SK-N-SH (cell line): ENCODE measurements around the gene RASSF3. TPM values are rescaled to one million over a fixed set of nuclear protein-coding genes. Genes with fewer than 3 reads are reported as not detected.

Source experiments
- CTCF ChIA-PET: fragments of 300-600, 350-600 bp; formaldehyde crosslinking; extraction: SDS; loops from one replicate; lab custom pipeline; 2021; lab: Yijun Ruan, JAX
- POLR2A ChIA-PET: fragments of 350-600 bp; sonication (Branson Sonifier 250); formaldehyde crosslinking; extraction: SDS; loops from one replicate; lab custom pipeline; 2020; ENCODE audit warnings: antibody characterized with exemption, inconsistent platforms; lab: Yijun Ruan, JAX
- DNase-seq: peaks from one replicate; pipeline ENCODE4 v3.0.0; 2012
- H2AFZ ChIP-seq: fragments of 200-600 bp; sonication (generic); 2 replicates; pipeline ENCODE4 v1.8.1; 2016; ENCODE audit warnings: antibody characterized with exemption, mild to moderate bottlenecking, low read depth
- H3F3A ChIP-seq: fragments of 200-600 bp; sonication (generic); replicated peaks from 2 replicates; pipeline ENCODE3; 2016; ENCODE audit warnings: antibody characterized with exemption, mild to moderate bottlenecking; ENCODE audit not compliant: insufficient read depth
- H3K27ac ChIP-seq, 2 experiments: fragments of 200-500 bp in 1 of 2; fragments of 200-600 bp in 1 of 2; sonication (Bioruptor generic) in 1 of 2; sonication (generic), shearing (Covaris generic) in 1 of 2; 2 replicates each; pipeline versions ENCODE4 v1.5.1 to v1.6.1; 2014 to 2016; ENCODE audit warnings: low read depth in 2 of 2, inconsistent platforms in 1 of 2, low read length in 1 of 2, mild to moderate bottlenecking in 1 of 2, mixed read lengths in 1 of 2
- H3K27me3 ChIP-seq: fragments of 200-600 bp; sonication (generic), shearing (Covaris generic); 2 replicates; pipeline ENCODE4 v1.6.1; 2016; ENCODE audit warnings: mixed run types; ENCODE audit not compliant: insufficient read depth
- H3K36me3 ChIP-seq, 2 experiments: fragments of 200-500 bp in 1 of 2; fragments of 200-600 bp in 1 of 2; sonication (Bioruptor generic) in 1 of 2; sonication (generic) in 1 of 2; replicated peaks in 1 of 2; 2 replicates each; pipeline versions ENCODE3 to v1.5.1; 2014 to 2016; ENCODE audit warnings: low read length in 1 of 2, mild to moderate bottlenecking in 1 of 2; ENCODE audit not compliant: insufficient read depth in 2 of 2, control insufficient read depth in 1 of 2
- H3K4me1 ChIP-seq, 2 experiments: fragments of 200-500 bp in 1 of 2; fragments of 200-600 bp in 1 of 2; sonication (Bioruptor generic) in 1 of 2; sonication (generic), shearing (Covaris generic) in 1 of 2; 2 replicates each; pipeline versions ENCODE4 v1.5.1 to v1.6.1; 2014 to 2016; ENCODE audit warnings: low read depth in 1 of 2, low read length in 1 of 2, mixed run types in 1 of 2; ENCODE audit not compliant: insufficient read depth in 2 of 2, control insufficient read depth in 1 of 2
- H3K4me2 ChIP-seq: fragments of 200-600 bp; sonication (generic), shearing (Covaris generic); 2 replicates; pipeline ENCODE4 v1.6.1; 2017; ENCODE audit warnings: mixed run types
- H3K4me3 ChIP-seq, 2 experiments: fragments of 200-500 bp in 1 of 2; fragments of 200-600 bp in 1 of 2; sonication (Bioruptor generic) in 1 of 2; sonication (generic), shearing (Covaris generic) in 1 of 2; 2 replicates each; pipeline versions ENCODE4 v1.5.1 to v1.8.1; 2014 to 2016; ENCODE audit warnings: low read depth in 2 of 2, inconsistent platforms in 1 of 2, low read length in 1 of 2, mild to moderate bottlenecking in 1 of 2, mixed read lengths in 1 of 2, moderate library complexity in 1 of 2
- H3K79me2 ChIP-seq: fragments of 200-600 bp; sonication (generic); 2 replicates; pipeline ENCODE4 v1.8.1; 2017; ENCODE audit warnings: mild to moderate bottlenecking; ENCODE audit not compliant: insufficient read depth
- H3K9ac ChIP-seq: fragments of 200-600 bp; sonication (generic); 2 replicates; pipeline ENCODE4 v1.6.1; 2017; ENCODE audit warnings: mixed run types
- H3K9me2 ChIP-seq: fragments of 200-600 bp; sonication (generic); 2 replicates; pipeline ENCODE4 v1.6.1; 2017; ENCODE audit warnings: mixed run types
- H3K9me3 ChIP-seq: fragments of 200-600 bp; sonication (generic); 2 replicates; pipeline ENCODE4 v1.6.1; 2017; ENCODE audit warnings: mixed run types, mild to moderate bottlenecking, moderate library complexity
- H4K20me1 ChIP-seq: fragments of 200-600 bp; sonication (generic); 2 replicates; pipeline ENCODE4 v1.6.1; 2017; ENCODE audit warnings: mild to moderate bottlenecking, mixed run types; ENCODE audit not compliant: insufficient read depth
- CHD2 ChIP-seq: fragments of 150-350 bp; IDR thresholded peaks from 2 replicates; pipeline ENCODE4 v1.6.1; 2018; ENCODE audit warnings: low read length; ENCODE audit not compliant: partially characterized antibody
- FOXJ3 ChIP-seq: sonication (generic); formaldehyde crosslinking; IDR thresholded peaks from 2 replicates; pipeline ENCODE4 v1.5.1; 2020; ENCODE audit warnings: mild to moderate bottlenecking, missing genetic modification reagents
- MEF2A ChIP-seq: IDR thresholded peaks from 2 replicates; pipeline ENCODE4 v1.4.0; 2012; ENCODE audit warnings: low read depth, borderline replicate concordance
- MXI1 ChIP-seq: IDR thresholded peaks from 2 replicates; pipeline ENCODE4 v1.6.1; 2012; ENCODE audit warnings: mild to moderate bottlenecking, low read depth, low read length, improper control_type of control experiment
- NFIC ChIP-seq: IDR thresholded peaks from 2 replicates; pipeline ENCODE4 v1.4.0; 2012; ENCODE audit warnings: borderline replicate concordance
- RAD21 ChIP-seq: IDR thresholded peaks from 2 replicates; pipeline ENCODE4 v1.6.1; 2012; ENCODE audit warnings: mild to moderate bottlenecking, low read length
- RCOR1 ChIP-seq: fragments of 150-350 bp; IDR thresholded peaks from 2 replicates; pipeline ENCODE4 v1.6.1; 2017; ENCODE audit warnings: antibody characterized with exemption, low read length
- RFX5 ChIP-seq: IDR thresholded peaks from 2 replicates; pipeline ENCODE4 v1.6.1; 2012; ENCODE audit warnings: mild to moderate bottlenecking, improper control_type of control experiment, low read length
- SIN3A ChIP-seq: IDR thresholded peaks from 2 replicates; pipeline ENCODE4 v1.6.1; 2012; ENCODE audit warnings: low read depth, mild to moderate bottlenecking, low read length, moderate library complexity, borderline replicate concordance
- TAF1 ChIP-seq: IDR thresholded peaks from 2 replicates; pipeline ENCODE4 v1.6.1; 2012; ENCODE audit warnings: low read depth, mild to moderate bottlenecking, low read length, moderate library complexity, borderline replicate concordance
- TEAD4 ChIP-seq: IDR thresholded peaks from 2 replicates; pipeline ENCODE4 v1.4.0; 2012; ENCODE audit warnings: mild to moderate bottlenecking, borderline replicate concordance; ENCODE audit not compliant: insufficient read depth
- WGBS: methylation state at CpG from one replicate; pipeline ENCODE4 v1.1.6; 2017; ENCODE audit warnings: low lambda C conversion rate; 5-methylcytosine and 5-hydroxymethylcytosine counted together
- polyA plus RNA-seq, 3 experiments: library from polyadenylated mRNA; depleted of rRNA; stranded (reverse); fragments of >200 nt; gene quantifications; 2 replicates each; pipeline ENCODE4 v1.2.3, GENCODE V29; 2012
- TF ChIP-seq, protein P1 (sequence below): fragments of 150-350 bp; IDR thresholded peaks from 2 replicates; pipeline ENCODE4 v1.6.1; 2016; ENCODE audit warnings: mild to moderate bottlenecking, low read depth, low read length
- TF ChIP-seq, protein P2 (sequence below): IDR thresholded peaks from 2 replicates; pipeline ENCODE4 v1.4.0; 2012; ENCODE audit warnings: low read depth, borderline replicate concordance
- TF ChIP-seq, protein P3 (sequence below): fragments of 200-600 bp; sonication (generic); IDR thresholded peaks from 2 replicates; pipeline ENCODE4 v1.6.1; 2017; ENCODE audit warnings: antibody characterized with exemption, mild to moderate bottlenecking, moderate library complexity
- TF ChIP-seq, protein P4 (sequence below): IDR thresholded peaks from 2 replicates; pipeline ENCODE4; 2012
- TF ChIP-seq, protein P5 (sequence below): fragments of 150-350 bp; IDR thresholded peaks from 2 replicates; pipeline ENCODE4 v1.6.1; 2017; ENCODE audit warnings: antibody characterized with exemption, low read length, low read depth, borderline replicate concordance
- TF ChIP-seq, protein P6 (sequence below): IDR thresholded peaks from 2 replicates; pipeline ENCODE4 v1.6.1; 2012; ENCODE audit warnings: mild to moderate bottlenecking, low read depth, low read length, moderate library complexity
- TF ChIP-seq, protein P7 (sequence below): IDR thresholded peaks from 2 replicates; pipeline ENCODE4 v1.4.0; 2012; ENCODE audit warnings: low read depth

Gene RASSF3
- polyA plus RNA-seq, 1 of the 3 experiments (the other 2 are of a cell fraction), result 11.1 TPM

DNA sequence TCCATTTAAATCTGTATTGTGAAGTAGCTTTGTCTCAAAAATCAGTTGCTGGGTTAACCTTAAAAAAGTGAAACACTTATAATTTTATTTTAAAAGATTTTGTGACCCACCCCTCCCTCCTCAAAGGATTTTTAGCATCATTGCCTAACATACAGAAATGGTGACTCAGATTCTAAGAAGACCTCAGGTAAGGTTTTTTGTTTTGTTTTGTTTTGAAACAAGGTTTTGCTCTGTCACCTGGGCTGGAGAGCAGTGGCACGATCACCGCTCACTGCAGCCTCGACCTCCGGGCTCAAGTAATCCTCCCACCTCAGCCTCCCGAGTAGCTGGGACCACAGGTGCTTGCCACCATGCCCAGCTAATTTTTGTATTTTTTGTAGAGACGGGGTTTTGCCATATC is 74.8 kb downstream of the RASSF3 start (continued):
- TF ChIP-seq, protein P1, sequence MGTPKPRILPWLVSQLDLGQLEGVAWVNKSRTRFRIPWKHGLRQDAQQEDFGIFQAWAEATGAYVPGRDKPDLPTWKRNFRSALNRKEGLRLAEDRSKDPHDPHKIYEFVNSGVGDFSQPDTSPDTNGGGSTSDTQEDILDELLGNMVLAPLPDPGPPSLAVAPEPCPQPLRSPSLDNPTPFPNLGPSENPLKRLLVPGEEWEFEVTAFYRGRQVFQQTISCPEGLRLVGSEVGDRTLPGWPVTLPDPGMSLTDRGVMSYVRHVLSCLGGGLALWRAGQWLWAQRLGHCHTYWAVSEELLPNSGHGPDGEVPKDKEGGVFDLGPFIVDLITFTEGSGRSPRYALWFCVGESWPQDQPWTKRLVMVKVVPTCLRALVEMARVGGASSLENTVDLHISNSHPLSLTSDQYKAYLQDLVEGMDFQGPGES, result no peak
- TF ChIP-seq NFIC (no peak), FOXJ3 (CRISPR knock-in tag) (no peak), RCOR1 (no peak), RAD21 (no peak)

DNA sequence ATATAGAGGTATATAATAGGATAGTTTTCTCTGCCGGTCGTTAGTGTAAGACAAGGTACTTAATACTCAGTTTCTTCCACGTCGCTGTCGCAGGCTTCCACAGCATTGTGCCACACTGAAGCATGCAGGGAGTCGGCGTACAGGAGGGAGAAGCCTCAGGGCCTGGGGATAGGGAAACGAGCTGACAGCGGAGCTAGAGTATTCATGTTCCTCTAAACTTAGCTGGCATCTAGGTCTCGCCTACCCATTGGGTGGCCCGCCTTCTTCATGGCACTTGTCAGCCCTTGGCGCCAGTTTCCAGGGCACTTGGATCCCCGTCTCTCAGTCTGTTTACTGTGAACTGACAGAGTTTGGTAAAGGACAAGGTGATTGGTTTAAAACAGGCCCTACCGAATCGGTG is 75.3 kb downstream of the RASSF3 start:
- H3K79me2 ChIP-seq, result peaks cover 29% of the 10 kb centered on the region; the same call in 1 of the 2 replicates
- CTCF ChIA-PET, result interaction anchor here (1.0 to 3.0 kb wide), 3 partner anchors 10 to 136 kb away, joined by 3 to 14 read pairs (median 3); no protein-coding TSS in a partner anchor

More for the DNA sequence above, 75.3 kb downstream of the RASSF3 start:
- over 99% methylated on average over 15 of the region's 15 CpGs for WGBS
- Histone ChIP-seq H3K9me3 (no peaks in the 10 kb centered on the region), H3K4me2 (no peak overlapping the region), H2AFZ (no peak overlapping the region), H3K4me3 (no peak overlapping the region), H3K27ac (no peak overlapping the region), H4K20me1 (no peaks in the 10 kb centered on the region), H3K9me2 (no peaks in the 10 kb centered on the region), H3F3A (peaks cover 6% of the 10 kb centered on the region), H3K9ac (no peak overlapping the region), H3K36me3 (peaks cover 5 to 24% of the 10 kb centered on the region in 2 experiments), H3K27me3 (no peaks in the 10 kb centered on the region), H3K4me1 (peaks cover 8 to 20% of the 10 kb centered on the region in 2 experiments; a peak in 3 of 4 replicates)
- POLR2A ChIA-PET, result no interaction called here
- TF ChIP-seq, protein P2, sequence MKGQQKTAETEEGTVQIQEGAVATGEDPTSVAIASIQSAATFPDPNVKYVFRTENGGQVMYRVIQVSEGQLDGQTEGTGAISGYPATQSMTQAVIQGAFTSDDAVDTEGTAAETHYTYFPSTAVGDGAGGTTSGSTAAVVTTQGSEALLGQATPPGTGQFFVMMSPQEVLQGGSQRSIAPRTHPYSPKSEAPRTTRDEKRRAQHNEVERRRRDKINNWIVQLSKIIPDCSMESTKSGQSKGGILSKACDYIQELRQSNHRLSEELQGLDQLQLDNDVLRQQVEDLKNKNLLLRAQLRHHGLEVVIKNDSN, result no peak
- TF ChIP-seq MXI1 (no peak), MEF2A (no peak), TAF1 (no peak), RFX5 (no peak), SIN3A (no peak), TEAD4 (no peak), CHD2 (no peak), NFIC (no peak)
- TF ChIP-seq, protein P3, sequence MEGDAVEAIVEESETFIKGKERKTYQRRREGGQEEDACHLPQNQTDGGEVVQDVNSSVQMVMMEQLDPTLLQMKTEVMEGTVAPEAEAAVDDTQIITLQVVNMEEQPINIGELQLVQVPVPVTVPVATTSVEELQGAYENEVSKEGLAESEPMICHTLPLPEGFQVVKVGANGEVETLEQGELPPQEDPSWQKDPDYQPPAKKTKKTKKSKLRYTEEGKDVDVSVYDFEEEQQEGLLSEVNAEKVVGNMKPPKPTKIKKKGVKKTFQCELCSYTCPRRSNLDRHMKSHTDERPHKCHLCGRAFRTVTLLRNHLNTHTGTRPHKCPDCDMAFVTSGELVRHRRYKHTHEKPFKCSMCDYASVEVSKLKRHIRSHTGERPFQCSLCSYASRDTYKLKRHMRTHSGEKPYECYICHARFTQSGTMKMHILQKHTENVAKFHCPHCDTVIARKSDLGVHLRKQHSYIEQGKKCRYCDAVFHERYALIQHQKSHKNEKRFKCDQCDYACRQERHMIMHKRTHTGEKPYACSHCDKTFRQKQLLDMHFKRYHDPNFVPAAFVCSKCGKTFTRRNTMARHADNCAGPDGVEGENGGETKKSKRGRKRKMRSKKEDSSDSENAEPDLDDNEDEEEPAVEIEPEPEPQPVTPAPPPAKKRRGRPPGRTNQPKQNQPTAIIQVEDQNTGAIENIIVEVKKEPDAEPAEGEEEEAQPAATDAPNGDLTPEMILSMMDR, result no peak
- TF ChIP-seq, protein P4, sequence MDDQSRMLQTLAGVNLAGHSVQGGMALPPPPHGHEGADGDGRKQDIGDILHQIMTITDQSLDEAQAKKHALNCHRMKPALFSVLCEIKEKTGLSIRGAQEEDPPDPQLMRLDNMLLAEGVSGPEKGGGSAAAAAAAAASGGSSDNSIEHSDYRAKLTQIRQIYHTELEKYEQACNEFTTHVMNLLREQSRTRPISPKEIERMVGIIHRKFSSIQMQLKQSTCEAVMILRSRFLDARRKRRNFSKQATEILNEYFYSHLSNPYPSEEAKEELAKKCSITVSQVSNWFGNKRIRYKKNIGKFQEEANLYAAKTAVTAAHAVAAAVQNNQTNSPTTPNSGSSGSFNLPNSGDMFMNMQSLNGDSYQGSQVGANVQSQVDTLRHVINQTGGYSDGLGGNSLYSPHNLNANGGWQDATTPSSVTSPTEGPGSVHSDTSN, result no peak
- TF ChIP-seq, protein P5, sequence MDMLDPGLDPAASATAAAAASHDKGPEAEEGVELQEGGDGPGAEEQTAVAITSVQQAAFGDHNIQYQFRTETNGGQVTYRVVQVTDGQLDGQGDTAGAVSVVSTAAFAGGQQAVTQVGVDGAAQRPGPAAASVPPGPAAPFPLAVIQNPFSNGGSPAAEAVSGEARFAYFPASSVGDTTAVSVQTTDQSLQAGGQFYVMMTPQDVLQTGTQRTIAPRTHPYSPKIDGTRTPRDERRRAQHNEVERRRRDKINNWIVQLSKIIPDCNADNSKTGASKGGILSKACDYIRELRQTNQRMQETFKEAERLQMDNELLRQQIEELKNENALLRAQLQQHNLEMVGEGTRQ, result no peak
- TF ChIP-seq, protein P6, sequence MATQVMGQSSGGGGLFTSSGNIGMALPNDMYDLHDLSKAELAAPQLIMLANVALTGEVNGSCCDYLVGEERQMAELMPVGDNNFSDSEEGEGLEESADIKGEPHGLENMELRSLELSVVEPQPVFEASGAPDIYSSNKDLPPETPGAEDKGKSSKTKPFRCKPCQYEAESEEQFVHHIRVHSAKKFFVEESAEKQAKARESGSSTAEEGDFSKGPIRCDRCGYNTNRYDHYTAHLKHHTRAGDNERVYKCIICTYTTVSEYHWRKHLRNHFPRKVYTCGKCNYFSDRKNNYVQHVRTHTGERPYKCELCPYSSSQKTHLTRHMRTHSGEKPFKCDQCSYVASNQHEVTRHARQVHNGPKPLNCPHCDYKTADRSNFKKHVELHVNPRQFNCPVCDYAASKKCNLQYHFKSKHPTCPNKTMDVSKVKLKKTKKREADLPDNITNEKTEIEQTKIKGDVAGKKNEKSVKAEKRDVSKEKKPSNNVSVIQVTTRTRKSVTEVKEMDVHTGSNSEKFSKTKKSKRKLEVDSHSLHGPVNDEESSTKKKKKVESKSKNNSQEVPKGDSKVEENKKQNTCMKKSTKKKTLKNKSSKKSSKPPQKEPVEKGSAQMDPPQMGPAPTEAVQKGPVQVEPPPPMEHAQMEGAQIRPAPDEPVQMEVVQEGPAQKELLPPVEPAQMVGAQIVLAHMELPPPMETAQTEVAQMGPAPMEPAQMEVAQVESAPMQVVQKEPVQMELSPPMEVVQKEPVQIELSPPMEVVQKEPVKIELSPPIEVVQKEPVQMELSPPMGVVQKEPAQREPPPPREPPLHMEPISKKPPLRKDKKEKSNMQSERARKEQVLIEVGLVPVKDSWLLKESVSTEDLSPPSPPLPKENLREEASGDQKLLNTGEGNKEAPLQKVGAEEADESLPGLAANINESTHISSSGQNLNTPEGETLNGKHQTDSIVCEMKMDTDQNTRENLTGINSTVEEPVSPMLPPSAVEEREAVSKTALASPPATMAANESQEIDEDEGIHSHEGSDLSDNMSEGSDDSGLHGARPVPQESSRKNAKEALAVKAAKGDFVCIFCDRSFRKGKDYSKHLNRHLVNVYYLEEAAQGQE, result no peak
- TF ChIP-seq, protein P7, sequence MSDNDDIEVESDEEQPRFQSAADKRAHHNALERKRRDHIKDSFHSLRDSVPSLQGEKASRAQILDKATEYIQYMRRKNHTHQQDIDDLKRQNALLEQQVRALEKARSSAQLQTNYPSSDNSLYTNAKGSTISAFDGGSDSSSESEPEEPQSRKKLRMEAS, result no peak
- no peak for DNase-seq
